Measurements from ENCODE around the gene SDK1. TPM values are rescaled to one million over a fixed set of nuclear protein-coding genes. Genes with fewer than 3 reads are reported as not detected.
"Not testable (repeated sequence)": the region's sequence is repeated elsewhere in the genome, so short reads cannot be mapped to it uniquely, and the experiment has no call there.

SDK1 gene
- total RNA-seq, 1 donor from 2014 or later = 0.16 TPM

DNA sequence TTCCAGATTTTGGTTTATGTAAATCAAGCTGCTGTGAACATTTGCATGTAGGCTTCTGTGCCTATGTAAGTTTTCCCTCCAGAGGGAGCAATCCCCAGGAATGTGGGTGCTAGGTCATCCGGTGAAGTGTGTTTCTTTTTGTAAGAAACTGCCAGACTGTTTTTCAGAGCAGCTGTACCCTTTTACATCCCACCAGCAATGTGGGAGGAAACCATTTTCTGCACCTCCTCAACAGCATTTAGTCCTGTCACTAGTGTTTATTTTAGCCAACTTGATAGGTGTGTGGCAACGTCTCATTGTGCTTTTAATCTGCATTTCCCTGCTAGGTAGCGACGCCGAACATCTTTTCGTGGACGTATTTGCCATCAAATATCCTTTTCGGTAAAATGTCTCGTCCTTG lies 985.3 kb downstream of the SDK1 start:
- H3K27me3 Mint-ChIP-seq = peaks cover 3% of the 10 kb centered on the region
- no peak overlapping the region for H3K27ac Mint-ChIP-seq
- intact Hi-C loops (cut with micrococcal nuclease) = no loop called here

DNA sequence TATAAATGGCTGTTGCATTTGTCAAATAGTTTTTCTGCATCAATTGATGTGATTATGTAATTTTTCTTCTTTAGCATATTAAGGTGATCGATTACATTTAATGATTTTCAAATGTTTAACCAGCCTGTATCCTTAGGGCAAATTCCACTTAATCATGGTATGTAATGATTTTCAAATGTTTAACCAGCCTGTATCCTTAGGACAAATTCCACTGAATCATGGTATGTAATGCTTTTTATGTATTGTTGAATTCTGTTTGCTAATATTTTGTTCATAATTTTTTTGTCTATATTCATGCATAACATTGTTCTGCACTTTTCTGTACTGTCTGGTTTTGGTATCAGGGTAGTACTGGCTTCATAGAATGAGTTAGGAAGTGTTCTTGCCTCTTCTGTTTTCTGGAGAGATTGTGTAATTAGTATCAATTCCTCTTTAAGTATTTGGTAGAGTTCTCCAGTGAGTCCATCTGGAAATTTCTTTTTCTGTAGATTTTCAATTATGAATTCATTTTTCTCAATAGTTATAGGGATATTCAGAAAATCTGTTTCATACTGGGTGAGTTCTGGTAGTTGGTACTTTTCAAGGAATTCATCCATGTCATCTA lies 987.8 kb downstream of the SDK1 start:
- Mint-ChIP-seq H3K27ac (no peak overlapping the region), H3K36me3 (ENCODE audit: low read depth) (no peaks in the 10 kb centered on the region), H3K4me3 (no peak overlapping the region), H3K9me3 (peaks cover 6% of the 10 kb centered on the region), H3K4me1 (peaks cover 3% of the 10 kb centered on the region), H3K27me3 (peaks cover 3% of the 10 kb centered on the region)
- intact Hi-C loops (cut with micrococcal nuclease) = no loop called here
- no peak for DNase-seq

More for the DNA sequence above, 985.3 kb downstream of the SDK1 start:
- no peak for DNase-seq
- no peaks in the 10 kb centered on the region for H3K36me3 Mint-ChIP-seq (ENCODE audit: low read depth)
- H3K4me1 Mint-ChIP-seq = peaks cover 3% of the 10 kb centered on the region
- H3K4me3 Mint-ChIP-seq = no peak overlapping the region
- H3K9me3 Mint-ChIP-seq = peaks cover 8% of the 10 kb centered on the region

DNA sequence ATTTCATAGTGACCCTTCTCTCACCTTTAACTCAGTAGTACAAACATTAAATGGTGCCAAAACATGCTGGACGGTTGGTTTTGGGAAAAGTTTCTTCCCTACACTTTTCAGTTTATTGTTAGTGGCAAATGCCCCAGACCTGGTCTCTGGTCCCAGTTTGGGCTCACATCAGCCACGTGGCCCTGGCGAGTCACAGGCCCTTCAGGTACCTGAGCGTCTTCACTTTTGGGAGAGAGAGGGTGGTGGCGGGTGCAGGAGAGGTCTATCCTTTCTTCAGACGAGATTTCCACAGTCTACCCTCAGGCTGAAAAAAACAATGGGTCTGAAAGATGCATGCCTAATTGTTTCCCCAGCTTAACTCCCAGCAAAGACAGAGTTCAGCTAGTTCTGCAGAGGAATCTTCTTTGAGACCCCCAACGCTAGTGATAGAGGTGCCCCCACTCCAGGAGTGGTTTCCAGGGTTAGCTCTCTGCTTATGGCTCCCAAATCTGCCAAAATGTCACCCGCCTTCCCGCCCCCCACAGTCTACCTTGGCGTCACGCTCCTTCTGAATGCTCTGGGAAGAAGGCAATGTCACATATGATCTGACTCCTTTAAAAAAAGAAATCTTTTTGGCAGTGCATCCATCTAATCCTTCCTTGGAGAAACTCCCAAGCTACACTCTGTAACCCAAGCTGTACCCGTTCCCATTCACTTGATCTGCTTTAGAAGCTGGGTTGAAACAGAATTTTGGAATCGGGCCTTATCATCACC lies 996.3 kb downstream of the SDK1 start:
- peaks cover 18% of the 10 kb centered on the region for H3K9me3 Mint-ChIP-seq
- H3K4me3 Mint-ChIP-seq = no peak overlapping the region
- H3K27ac Mint-ChIP-seq = no peak overlapping the region
- intact Hi-C loops (cut with micrococcal nuclease) = no loop called here
- H3K4me1 Mint-ChIP-seq = no peaks in the 10 kb centered on the region
- no peaks in the 10 kb centered on the region for H3K36me3 Mint-ChIP-seq (ENCODE audit: low read depth)
- no peak for DNase-seq
- no peaks in the 10 kb centered on the region for H3K27me3 Mint-ChIP-seq

DNA sequence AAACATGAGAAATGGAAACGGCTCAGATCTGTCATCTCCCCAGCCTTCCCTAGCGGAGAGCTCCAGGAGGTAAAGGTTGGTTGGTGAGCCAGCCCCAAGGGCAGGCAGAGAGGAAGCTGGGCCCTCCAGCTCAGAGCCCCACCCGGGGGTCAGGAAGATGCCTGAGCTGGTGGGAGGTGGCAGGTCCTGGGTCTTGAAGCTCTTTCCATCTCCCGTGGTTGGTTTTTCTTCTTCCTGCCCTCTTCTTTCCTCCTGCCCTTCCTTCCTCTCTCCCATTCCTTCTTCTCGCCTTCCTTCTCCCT lies 996.8 kb downstream of the SDK1 start:
- Mint-ChIP-seq H3K36me3 (ENCODE audit: low read depth) (no peaks in the 10 kb centered on the region), H3K4me3 (no peak overlapping the region), H3K4me1 (no peaks in the 10 kb centered on the region), H3K27ac (no peak overlapping the region), H3K27me3 (no peaks in the 10 kb centered on the region), H3K9me3 (peaks cover 18% of the 10 kb centered on the region)
- intact Hi-C loops (cut with micrococcal nuclease) = no loop called here
- no peak for DNase-seq

DNA sequence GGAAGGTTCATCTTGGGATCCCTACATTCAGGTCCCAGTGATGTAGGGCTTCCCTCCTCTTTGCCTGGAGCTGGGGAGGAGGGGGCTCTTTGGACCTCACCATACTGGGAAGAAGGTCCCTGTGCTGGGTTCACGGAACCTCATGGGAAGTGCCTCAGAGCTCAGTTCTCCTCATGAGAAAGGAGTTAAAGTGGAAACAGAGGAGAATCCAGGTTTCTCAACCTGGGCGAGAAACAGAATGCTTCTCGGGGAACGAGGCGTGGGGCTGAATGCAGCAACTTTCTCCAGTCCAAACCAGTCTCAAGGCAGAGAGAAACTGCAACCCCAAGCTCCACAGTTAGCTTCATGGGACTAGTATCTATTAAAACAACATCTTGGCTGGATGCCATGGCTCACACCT lies 998.4 kb downstream of the SDK1 start:
- Mint-ChIP-seq H3K9me3 (peaks cover 12% of the 10 kb centered on the region), H3K27ac (no peak overlapping the region), H3K4me1 (no peaks in the 10 kb centered on the region), H3K27me3 (no peaks in the 10 kb centered on the region), H3K36me3 (ENCODE audit: low read depth) (no peaks in the 10 kb centered on the region), H3K4me3 (no peak overlapping the region)
- DNase-seq = no peak
- intact Hi-C loops (cut with micrococcal nuclease) = no loop called here

DNA sequence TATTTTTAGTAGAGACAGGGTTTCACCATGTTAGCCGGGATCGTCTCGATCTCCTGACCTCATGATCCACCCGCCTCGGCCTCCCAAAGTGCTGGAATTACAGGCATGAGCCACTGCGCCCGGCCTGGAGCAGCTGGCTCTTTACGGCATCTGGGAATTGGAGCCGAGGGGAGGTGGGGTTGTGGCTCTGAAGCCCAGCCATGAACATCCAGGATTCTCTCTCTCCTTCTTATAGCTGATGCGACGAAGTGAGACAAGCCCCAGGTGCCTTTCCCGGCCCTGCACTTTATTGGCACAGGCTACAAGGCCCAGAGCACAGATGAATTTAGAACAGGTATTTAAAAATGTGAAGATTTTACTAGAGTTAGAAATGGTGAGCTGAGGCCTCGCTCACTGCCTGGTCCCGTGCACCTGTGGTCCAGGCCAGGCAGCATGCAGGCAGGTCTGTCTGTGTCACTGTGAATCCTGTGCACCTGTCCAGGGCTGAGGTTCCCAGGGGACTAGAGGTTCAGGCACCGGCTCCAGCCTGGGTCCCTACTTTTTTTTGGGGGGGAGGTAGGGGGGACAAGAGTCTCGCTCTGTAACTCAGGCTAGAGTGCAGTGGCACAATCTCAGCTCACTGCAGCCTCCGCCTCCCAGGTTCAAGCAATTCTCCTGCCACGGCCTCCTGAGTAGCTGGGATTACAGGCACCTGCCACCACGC lies 1001.3 kb downstream of the SDK1 start:
- intact Hi-C loops (cut with micrococcal nuclease) = no loop called here
- DNase-seq = no peak
- H3K4me1 Mint-ChIP-seq = no peaks in the 10 kb centered on the region
- no peak overlapping the region for H3K27ac Mint-ChIP-seq
- no peaks in the 10 kb centered on the region for H3K27me3 Mint-ChIP-seq
- H3K9me3 Mint-ChIP-seq = peaks cover 4% of the 10 kb centered on the region
- no peak overlapping the region for H3K4me3 Mint-ChIP-seq
- H3K36me3 Mint-ChIP-seq (ENCODE audit: low read depth) = no peaks in the 10 kb centered on the region

DNA sequence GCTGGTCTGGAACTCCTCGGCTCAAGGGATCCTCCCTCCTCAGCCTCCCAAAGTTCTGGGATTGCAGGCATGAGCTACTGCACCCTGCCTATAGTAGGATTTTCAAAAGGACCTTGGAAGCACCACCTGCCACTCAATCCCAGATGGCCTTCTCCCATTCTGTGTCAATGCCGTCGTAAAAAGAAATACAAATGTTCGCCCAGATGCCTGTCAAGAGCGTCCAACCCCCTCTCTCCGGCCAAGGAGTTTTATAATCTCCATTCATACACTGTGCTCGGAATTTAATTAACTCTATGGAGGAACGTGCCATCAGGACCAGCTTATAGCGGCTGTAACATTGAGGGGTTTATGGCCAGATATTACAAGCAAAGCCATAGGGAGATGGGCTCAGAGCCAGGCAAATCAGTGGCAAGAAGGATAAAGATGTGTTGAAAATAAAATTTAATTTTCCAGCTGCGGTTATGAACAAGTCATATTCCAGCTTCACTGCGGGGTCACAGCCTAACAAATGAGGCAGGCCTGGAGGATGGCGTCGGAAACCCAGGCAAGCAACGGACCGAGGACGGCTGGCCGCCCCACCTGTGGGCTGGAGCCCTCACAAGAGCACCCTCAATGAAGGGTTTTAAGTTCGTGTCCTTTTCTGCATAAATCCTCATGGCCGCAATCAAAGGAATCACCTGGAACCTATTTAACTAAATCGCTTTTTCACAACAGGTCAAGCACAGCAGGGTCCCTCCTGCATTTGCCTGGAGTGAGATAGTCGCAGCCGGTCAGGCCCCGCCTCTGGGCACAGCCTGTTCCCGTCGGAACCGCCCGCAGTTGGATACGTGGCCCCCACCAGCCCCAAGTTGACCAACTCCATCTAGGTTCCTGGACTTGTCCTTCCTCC lies 1006.5 kb downstream of the SDK1 start:
- Mint-ChIP-seq H3K27ac (no peak overlapping the region), H3K27me3 (no peaks in the 10 kb centered on the region), H3K36me3 (ENCODE audit: low read depth) (no peaks in the 10 kb centered on the region), H3K4me3 (no peak overlapping the region), H3K4me1 (no peaks in the 10 kb centered on the region), H3K9me3 (peaks cover 4% of the 10 kb centered on the region)
- intact Hi-C loops (cut with micrococcal nuclease) = no loop called here
- DNase-seq = no peak

DNA sequence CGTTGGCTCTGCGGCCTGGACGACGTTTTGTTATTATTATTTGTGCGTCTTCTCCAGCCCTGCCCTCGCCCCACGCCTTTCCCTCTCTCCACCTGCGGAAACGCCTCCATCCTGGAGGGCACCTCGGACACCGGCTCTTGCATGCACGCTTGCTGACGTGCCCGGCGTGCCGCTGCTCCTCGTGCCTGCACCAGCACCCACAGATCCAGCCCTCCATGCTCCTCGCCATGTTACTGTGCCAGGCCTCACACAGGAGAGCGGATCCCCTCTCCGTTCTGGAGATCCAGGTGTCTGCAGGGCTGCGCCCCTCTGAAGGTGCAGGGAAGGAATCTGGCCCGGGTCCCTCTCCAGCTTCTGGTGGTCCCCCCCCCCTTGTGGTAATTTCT lies 1007.1 kb downstream of the SDK1 start:
- DNase-seq = no peak
- Mint-ChIP-seq H3K27ac (no peak overlapping the region), H3K27me3 (no peaks in the 10 kb centered on the region), H3K4me1 (no peaks in the 10 kb centered on the region), H3K9me3 (peaks cover 4% of the 10 kb centered on the region), H3K36me3 (ENCODE audit: low read depth) (no peaks in the 10 kb centered on the region), H3K4me3 (no peak overlapping the region)
- intact Hi-C loops (cut with micrococcal nuclease) = no loop called here

DNA sequence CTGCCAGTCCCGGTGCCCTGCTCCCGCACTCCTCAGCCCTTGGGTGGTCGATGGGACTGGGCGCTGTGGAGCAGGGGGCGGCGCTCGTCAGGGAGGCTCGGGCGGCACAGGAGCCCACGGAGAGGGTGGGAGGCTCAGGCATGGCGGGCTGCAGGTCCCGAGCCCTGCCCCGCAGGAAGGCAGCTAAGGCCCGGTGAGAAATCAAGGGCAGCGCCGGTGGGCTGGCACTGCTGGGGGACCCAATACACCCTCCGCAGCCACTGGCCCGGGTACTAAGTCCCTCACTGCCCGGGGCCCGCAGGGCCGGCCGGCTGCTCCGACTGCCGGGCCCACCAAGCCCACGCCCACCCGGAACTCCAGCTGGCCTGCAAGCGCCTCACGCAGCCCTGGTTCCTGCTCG lies 1012.9 kb downstream of the SDK1 start:
- not testable (repeated sequence) for H3K36me3 Mint-ChIP-seq (ENCODE audit: low read depth); H3K4me3 Mint-ChIP-seq; H3K27ac Mint-ChIP-seq

DNA sequence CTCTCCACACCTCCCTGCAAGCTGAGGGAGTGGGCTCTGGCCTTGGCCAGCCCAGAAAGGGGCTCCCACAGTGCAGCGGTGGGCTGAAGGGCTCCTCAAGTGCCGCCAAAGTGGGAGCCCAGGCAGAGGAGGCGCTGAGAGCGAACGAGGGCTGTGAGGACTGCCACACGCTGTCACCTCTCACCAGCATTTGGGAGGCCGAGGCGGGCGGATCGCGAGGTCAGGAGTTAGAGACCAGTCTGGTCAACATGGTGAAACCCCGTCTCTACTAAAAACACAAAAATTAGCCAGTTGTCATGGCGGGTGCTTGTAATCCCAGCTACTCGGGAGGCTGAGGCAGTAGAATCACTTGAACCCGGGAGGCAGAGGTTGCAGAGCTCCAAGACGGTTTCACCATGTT lies 1013.3 kb downstream of the SDK1 start:
- H3K27ac Mint-ChIP-seq; DNase-seq; intact Hi-C loops (cut with micrococcal nuclease); H3K36me3 Mint-ChIP-seq (ENCODE audit: low read depth); H3K27me3 Mint-ChIP-seq; H3K4me3 Mint-ChIP-seq; H3K9me3 Mint-ChIP-seq; H3K4me1 Mint-ChIP-seq: not testable (repeated sequence)

More for the DNA sequence above, 1012.9 kb downstream of the SDK1 start:
- H3K4me1 Mint-ChIP-seq; H3K9me3 Mint-ChIP-seq; intact Hi-C loops (cut with micrococcal nuclease); DNase-seq; H3K27me3 Mint-ChIP-seq: not testable (repeated sequence)

All from activated CD4-positive, alpha-beta T cell treated with anti-CD3 and anti-CD28 coated beads, Interleukin-2, amount 10 ng/mL, durations not matched to agents 24 days and 14 days (primary cell).